Breast epithelium (tissue), 3 donors: Measurements from ENCODE around the gene CCDC71.

Experiments used
- CTCF ChIP-seq, 3 donors: fragments of 450-650 bp; IDR thresholded peaks; one replicate each; pipeline ENCODE4 v1.5.1; 2016 to 2017; ENCODE audit warnings: antibody characterized with exemption in 3 of 3, mild to moderate bottlenecking in 3 of 3, moderate library complexity in 3 of 3
- POLR2A ChIP-seq: fragments of 450-650 bp; IDR thresholded peaks from one replicate; pipeline ENCODE4 v1.6.1; 2016; ENCODE audit warnings: antibody characterized with exemption, mild to moderate bottlenecking, moderate library complexity

GRCh38 chr3:49180116-49180515 is 14.0 kb upstream of the CCDC71 start:
- TF ChIP-seq CTCF (IDR thresholded peaks at IDR 0.05) (no peak), POLR2A (no peak)
